HG02759 (cell line): ENCODE data around the gene KCNMA1.
A peak's percentile ranks its signal among the peaks of the same experiment; 100 is the strongest.
"Not testable (repeated sequence)": the region's sequence is repeated elsewhere in the genome, so short reads cannot be mapped to it uniquely, and the experiment has no call there.

Experiments used
- ATAC-seq: cut with Tn5 transposase; IDR thresholded peaks from one replicate; pipeline ENCODE4 v1.9.1; 2021; ENCODE audit warnings: mild to moderate bottlenecking, moderate library complexity; ENCODE audit not compliant: unreplicated experiment

KCNMA1 gene

GRCh38 chr10:77637532-77638320, at the start of gene KCNMA1:
KCNMA1 (minus strand) TSS chr10:77637808.
- peak; percentile 39 for ATAC-seq

GRCh38 chr10:77686650-77687417, 49.2 kb upstream of the KCNMA1 start:
- ATAC-seq = no peak

- no peak for ATAC-seq
Observed at GRCh38 chr10:77686096-77686495, 48.5 kb upstream of the KCNMA1 start.

- no peak for ATAC-seq
Observed at GRCh38 chr10:77685432-77685831, 47.8 kb upstream of the KCNMA1 start.

GRCh38 chr10:77683088-77683432, 45.5 kb upstream of the KCNMA1 start:
- ATAC-seq = not testable (repeated sequence)

- no peak for ATAC-seq
Observed at GRCh38 chr10:77682393-77683087, 44.9 kb upstream of the KCNMA1 start.

GRCh38 chr10:77681839-77682238, 44.2 kb upstream of the KCNMA1 start:
- ATAC-seq = no peak

- no peak for ATAC-seq
Observed at GRCh38 chr10:77680811-77681210, 43.2 kb upstream of the KCNMA1 start.

GRCh38 chr10:77680065-77680464, 42.5 kb upstream of the KCNMA1 start:
- no peak for ATAC-seq

- no peak for ATAC-seq
Observed at GRCh38 chr10:77679217-77679616, 41.6 kb upstream of the KCNMA1 start.

- no peak for ATAC-seq
Observed at GRCh38 chr10:77678146-77678545, 40.5 kb upstream of the KCNMA1 start.

GRCh38 chr10:77675347-77675746, 37.7 kb upstream of the KCNMA1 start:
- ATAC-seq = no peak

- no peak for ATAC-seq
Observed at GRCh38 chr10:77673515-77674140, 36.0 kb upstream of the KCNMA1 start.

- no peak for ATAC-seq
Observed at GRCh38 chr10:77673101-77673500, 35.5 kb upstream of the KCNMA1 start.

GRCh38 chr10:77671594-77672252, 34.1 kb upstream of the KCNMA1 start:
- no peak for ATAC-seq

GRCh38 chr10:77670817-77671443, 33.3 kb upstream of the KCNMA1 start:
- no peak for ATAC-seq

GRCh38 chr10:77669892-77670291, 32.3 kb upstream of the KCNMA1 start:
- no peak for ATAC-seq

- peak; percentile 84 for ATAC-seq
Observed at GRCh38 chr10:77667426-77668324, 30.1 kb upstream of the KCNMA1 start.

- ATAC-seq = no peak
Observed at GRCh38 chr10:77666821-77667220, 29.2 kb upstream of the KCNMA1 start.
